GM12874 (cell line): ENCODE data around the gene ACAT2.

Experiments
- TF ChIP-seq, protein P1 (sequence below): IDR thresholded peaks from 2 replicates; pipeline ENCODE4 v1.5.1; 2011; ENCODE audit warnings: low read depth, mild to moderate bottlenecking, control low read depth, low read length, moderate library complexity; ENCODE audit not compliant: insufficient read depth

ACAT2 gene

DNA sequence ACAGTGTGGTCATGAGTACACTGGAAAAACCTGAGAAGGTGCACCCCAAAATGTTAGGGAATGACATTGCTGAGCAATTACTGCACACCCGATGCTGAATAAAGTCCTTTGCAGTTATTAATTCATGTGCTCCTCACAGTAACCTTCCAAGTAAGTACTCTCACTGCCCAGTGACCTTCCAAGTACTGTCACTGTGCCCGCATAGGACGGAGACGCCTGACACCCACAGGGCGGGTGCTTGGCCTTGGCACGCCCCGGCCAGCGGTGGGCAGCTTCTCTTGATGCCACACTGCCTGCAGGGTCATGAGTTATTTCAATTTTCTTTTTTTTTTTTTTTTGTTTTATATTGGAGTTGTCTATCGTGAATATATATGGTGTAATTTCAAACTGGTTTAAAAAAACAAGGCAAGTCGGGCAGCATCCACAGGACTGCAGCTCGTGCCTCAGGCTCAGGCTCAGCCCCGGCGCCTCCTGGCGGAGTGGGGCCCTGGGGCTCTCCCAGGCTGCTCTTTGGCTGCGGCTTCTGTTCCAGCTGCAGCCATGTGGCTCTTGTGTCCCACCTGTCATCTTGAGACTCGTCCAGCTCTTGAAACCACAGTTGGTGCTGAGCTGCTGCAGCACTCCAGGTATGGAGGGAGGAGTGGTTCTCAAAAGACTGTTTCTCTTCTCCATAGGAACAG is 65.3 kb downstream of the ACAT2 start:
- TF ChIP-seq, protein P1, sequence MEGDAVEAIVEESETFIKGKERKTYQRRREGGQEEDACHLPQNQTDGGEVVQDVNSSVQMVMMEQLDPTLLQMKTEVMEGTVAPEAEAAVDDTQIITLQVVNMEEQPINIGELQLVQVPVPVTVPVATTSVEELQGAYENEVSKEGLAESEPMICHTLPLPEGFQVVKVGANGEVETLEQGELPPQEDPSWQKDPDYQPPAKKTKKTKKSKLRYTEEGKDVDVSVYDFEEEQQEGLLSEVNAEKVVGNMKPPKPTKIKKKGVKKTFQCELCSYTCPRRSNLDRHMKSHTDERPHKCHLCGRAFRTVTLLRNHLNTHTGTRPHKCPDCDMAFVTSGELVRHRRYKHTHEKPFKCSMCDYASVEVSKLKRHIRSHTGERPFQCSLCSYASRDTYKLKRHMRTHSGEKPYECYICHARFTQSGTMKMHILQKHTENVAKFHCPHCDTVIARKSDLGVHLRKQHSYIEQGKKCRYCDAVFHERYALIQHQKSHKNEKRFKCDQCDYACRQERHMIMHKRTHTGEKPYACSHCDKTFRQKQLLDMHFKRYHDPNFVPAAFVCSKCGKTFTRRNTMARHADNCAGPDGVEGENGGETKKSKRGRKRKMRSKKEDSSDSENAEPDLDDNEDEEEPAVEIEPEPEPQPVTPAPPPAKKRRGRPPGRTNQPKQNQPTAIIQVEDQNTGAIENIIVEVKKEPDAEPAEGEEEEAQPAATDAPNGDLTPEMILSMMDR, result no peak

DNA sequence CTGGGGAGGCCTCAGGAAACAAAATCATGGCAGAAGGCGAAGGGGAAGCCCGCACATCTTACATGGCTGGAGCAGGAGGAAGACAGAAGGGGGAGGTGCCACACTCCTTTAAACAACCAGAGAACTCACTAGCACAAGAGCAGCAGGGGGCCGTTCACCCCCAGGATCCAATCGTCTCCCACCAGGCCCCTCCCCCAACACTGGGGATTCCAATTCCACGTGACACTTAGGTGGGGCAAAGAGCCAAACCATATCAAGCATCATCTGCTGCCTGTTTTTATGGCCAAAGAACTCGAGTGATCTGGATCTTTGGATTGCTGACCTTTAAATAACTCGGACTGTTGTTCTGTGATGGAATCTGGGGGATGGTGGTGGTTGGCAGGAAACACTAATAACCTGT is 66.2 kb downstream of the ACAT2 start:
- TF ChIP-seq, protein P1, result no peak
